ENCODE data around the gene ZPR1. TPM values are rescaled to one million over a fixed set of nuclear protein-coding genes. Genes with fewer than 3 reads are reported as not detected.

Gene ZPR1
- total RNA-seq, 2 experiments from 2014 or later, result 53.6 to 57.3 TPM

GRCh38 chr11:116725434-116726221 is 62.2 kb downstream of the ZPR1 start:
- Mint-ChIP-seq H3K9me3 (no peaks in the 10 kb centered on the region), H3K4me1 (no peaks in the 10 kb centered on the region), H3K27me3 (no peaks in the 10 kb centered on the region), H3K36me3 (no peaks in the 10 kb centered on the region), H3K4me3 (no peak overlapping the region), H3K27ac (no peak overlapping the region)
- ATAC-seq (ENCODE audit: low read depth), result no peak
- POLR2A ChIA-PET, result no interaction called here
- no peak for DNase-seq

- Mint-ChIP-seq H3K9me3 (no peaks in the 10 kb centered on the region), H3K27ac (no peak overlapping the region), H3K4me1 (no peaks in the 10 kb centered on the region), H3K4me3 (no peak overlapping the region), H3K36me3 (no peaks in the 10 kb centered on the region), H3K27me3 (no peaks in the 10 kb centered on the region)
- POLR2A ChIA-PET, result no interaction called here
- ATAC-seq (ENCODE audit: low read depth), result no peak
- no peak for DNase-seq
Measured at GRCh38 chr11:116724813-116725212, 63.0 kb downstream of the ZPR1 start.

Other genes starting within 250 kb of the ZPR1 start
- gene BUD13, start 15.0 kb downstream of the ZPR1 start, total RNA-seq, result 10 to 100 TPM; 32.1 to 33.0 TPM
- gene APOA5, start 3.9 kb upstream of the ZPR1 start, total RNA-seq, result not detected
- not detected for gene APOA4, start 35.3 kb upstream of the ZPR1 start, total RNA-seq
- not detected for gene APOC3, start 41.9 kb upstream of the ZPR1 start, total RNA-seq
- under 1 TPM; 0.44 to 0.45 TPM for gene APOA1, start 49.6 kb upstream of the ZPR1 start, total RNA-seq

All from activated naive CD8-positive, alpha-beta T cell treated with anti-CD3 and anti-CD28 coated beads, Interleukin-2, amount 10 ng/mL, durations not matched to agents 7 days and 5 days (primary cell).